Mesothelial cell of epicardium (in vitro differentiated cells): ENCODE results near the gene TRIO. TPM values are rescaled to one million over a fixed set of nuclear protein-coding genes. Genes with fewer than 3 reads are reported as not detected.

Source experiments
- DNase-seq, 2 experiments: peaks; one replicate each; pipeline ENCODE4 v3.0.0; 2021; ENCODE audit warnings: low spot score in 2 of 2; ENCODE audit not compliant: unreplicated experiment in 2 of 2
- H3K27ac Mint-ChIP-seq: 2 replicates; pipeline ENCODE4 v1.8.0; 2021; ENCODE audit warnings: mixed read lengths
- H3K27me3 Mint-ChIP-seq: 2 replicates; pipeline ENCODE4 v1.8.0; 2021; ENCODE audit warnings: low read depth, mixed read lengths
- H3K36me3 Mint-ChIP-seq: 2 replicates; pipeline ENCODE4 v1.8.0; 2021; ENCODE audit warnings: mixed read lengths
- H3K4me1 Mint-ChIP-seq: 2 replicates; pipeline ENCODE4 v1.8.0; 2021; ENCODE audit warnings: mixed read lengths
- H3K4me3 Mint-ChIP-seq: 2 replicates; pipeline ENCODE4 v1.8.0; 2021; ENCODE audit warnings: mild to moderate bottlenecking, moderate library complexity, mixed read lengths
- H3K9me3 Mint-ChIP-seq: 2 replicates; pipeline ENCODE4 v1.8.0; 2021; ENCODE audit warnings: mixed read lengths
- total RNA-seq: library from RNA; stranded (reverse); gene quantifications from 3 replicates; pipeline ENCODE4 v1.2.1, GENCODE V29; 2021
- TF ChIP-seq, protein P1 (sequence below): fragments of 200-600 bp; sonication (generic); IDR thresholded peaks from one replicate; pipeline ENCODE4 v1.5.0; 2021; ENCODE audit warnings: antibody characterized with exemption; ENCODE audit not compliant: unreplicated experiment

The TRIO gene
- total RNA-seq, 1 donor from 2014 or later, result 209 TPM

DNA sequence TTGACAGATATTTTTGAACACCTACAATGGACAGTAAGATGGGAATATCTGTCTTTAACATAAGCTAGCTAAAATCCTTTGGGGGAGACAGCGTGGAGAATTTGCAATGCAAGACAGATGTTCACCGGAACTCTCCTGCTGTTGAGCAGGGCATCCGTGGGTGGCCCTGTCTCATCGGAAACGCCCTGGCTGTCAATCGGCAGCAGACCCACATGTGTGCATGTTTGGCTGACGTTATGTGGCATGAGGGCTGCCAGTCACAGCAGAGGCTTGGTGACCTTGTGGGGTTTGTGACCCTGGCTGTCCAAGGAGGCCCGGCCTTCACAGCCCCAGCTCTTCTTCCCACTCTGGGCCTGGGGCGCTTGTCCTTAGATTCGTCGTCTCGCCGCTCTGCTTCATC is 308.7 kb downstream of the TRIO start:
- H3K4me1 Mint-ChIP-seq, result peaks cover 66% of the 10 kb centered on the region

DNA sequence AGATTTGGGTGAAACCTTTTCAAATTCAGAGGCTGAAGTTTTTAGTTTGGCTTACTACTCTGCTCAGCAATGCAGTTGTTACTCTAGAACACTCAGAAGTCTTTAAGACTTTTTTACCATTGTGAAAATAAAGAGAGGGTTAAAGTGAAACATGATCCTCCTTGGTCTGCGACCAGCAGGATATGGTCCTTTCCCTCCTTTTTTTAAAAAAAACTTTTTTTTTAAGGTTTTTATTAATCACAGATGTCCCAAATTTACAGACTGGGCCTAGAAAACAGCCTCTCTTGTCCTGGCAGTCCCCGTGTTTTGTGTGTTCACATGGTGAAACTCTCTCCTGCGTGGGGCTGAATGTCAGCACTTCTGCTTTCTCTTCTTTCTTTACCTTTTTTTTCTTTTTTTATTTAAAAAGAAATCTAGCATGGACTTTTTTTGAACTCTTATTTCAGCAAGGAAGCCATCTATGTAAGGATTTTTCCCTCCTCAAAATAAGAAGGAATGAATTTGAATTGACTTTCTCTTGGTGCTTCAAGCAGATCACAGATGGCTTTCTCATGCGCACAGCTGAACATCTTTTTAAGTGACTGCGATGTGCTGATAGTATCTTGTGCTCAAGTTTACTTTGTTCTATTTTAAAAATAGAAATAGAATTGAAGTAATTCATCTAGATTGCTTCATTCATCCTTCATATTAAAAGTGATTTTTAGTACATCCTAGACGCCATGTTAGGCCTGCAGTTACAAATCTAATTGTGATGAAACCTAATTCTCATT is 309.7 kb downstream of the TRIO start:
- H3K27me3 Mint-ChIP-seq, result no peaks in the 10 kb centered on the region
- peaks cover 20% of the 10 kb centered on the region for H3K36me3 Mint-ChIP-seq
- DNase-seq, result no peak
- peaks cover 70% of the 10 kb centered on the region for H3K4me1 Mint-ChIP-seq
- no peak overlapping the region for H3K4me3 Mint-ChIP-seq
- no peaks in the 10 kb centered on the region for H3K9me3 Mint-ChIP-seq
- TF ChIP-seq, protein P1, sequence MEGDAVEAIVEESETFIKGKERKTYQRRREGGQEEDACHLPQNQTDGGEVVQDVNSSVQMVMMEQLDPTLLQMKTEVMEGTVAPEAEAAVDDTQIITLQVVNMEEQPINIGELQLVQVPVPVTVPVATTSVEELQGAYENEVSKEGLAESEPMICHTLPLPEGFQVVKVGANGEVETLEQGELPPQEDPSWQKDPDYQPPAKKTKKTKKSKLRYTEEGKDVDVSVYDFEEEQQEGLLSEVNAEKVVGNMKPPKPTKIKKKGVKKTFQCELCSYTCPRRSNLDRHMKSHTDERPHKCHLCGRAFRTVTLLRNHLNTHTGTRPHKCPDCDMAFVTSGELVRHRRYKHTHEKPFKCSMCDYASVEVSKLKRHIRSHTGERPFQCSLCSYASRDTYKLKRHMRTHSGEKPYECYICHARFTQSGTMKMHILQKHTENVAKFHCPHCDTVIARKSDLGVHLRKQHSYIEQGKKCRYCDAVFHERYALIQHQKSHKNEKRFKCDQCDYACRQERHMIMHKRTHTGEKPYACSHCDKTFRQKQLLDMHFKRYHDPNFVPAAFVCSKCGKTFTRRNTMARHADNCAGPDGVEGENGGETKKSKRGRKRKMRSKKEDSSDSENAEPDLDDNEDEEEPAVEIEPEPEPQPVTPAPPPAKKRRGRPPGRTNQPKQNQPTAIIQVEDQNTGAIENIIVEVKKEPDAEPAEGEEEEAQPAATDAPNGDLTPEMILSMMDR, result no peak
- H3K27ac Mint-ChIP-seq, result peak overlapping the region; percentile 94

More for the DNA sequence above, 308.7 kb downstream of the TRIO start:
- no peaks in the 10 kb centered on the region for H3K9me3 Mint-ChIP-seq
- TF ChIP-seq, protein P1, result no peak
- no peak overlapping the region for H3K4me3 Mint-ChIP-seq
- peak overlapping the region; percentile 94 for H3K27ac Mint-ChIP-seq
- no peak for DNase-seq
- no peaks in the 10 kb centered on the region for H3K27me3 Mint-ChIP-seq
- H3K36me3 Mint-ChIP-seq, result peaks cover 20% of the 10 kb centered on the region

DNA sequence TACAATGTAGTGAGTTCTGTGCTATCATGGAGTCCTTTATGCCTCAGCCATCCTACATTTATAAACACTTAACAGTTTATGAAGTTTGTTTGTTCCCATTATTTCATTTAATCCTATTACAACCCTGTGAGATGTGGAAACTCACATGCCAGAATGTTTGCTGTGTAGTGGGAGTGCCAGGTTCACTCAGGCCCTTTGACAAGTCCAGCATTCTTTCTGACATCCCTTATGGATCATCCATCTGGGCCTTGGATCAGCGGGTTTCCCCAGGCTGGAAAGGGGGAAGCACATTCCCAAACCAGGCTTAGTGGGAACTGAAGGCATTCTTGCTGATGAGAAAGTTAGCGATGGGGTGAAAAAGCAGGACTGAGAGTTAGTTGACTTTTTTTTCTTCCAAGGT is 310.3 kb downstream of the TRIO start:
- Mint-ChIP-seq H3K27ac (peak overlapping the region; percentile 94), H3K27me3 (no peaks in the 10 kb centered on the region), H3K4me3 (no peak overlapping the region), H3K4me1 (peaks cover 70% of the 10 kb centered on the region), H3K9me3 (no peaks in the 10 kb centered on the region), H3K36me3 (peaks cover 20% of the 10 kb centered on the region)
- TF ChIP-seq, protein P1, result no peak
- DNase-seq, result no peak

DNA sequence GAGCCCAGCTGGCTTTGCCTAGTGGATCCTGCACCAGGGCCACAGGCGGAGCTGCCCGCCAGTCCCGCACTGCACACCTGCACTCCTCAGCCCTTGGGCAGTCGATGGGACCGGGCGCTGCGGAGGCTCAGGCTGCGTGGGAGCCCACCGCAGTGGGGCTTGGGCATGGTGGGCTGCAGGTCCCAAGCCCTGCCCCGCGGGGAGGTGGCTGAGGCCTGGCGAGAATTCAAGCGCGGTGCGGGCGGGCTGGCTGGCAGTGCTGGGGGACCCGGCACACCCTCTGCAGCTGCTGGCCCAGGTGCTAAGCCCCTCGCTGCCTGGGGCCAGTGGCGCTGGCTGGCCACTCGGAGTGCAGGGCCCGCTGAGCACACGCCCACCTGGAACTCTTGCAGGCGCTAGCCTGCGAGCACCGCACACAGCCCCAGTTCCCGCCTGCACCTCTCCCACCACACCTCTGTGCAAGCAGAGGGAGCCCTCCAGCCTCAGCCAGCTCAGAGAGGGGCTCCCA is 312.7 kb downstream of the TRIO start:
- peaks cover 52% of the 10 kb centered on the region for H3K4me1 Mint-ChIP-seq
- DNase-seq, result no peak
- TF ChIP-seq, protein P1, result no peak
- no peak overlapping the region for H3K27ac Mint-ChIP-seq
- H3K9me3 Mint-ChIP-seq, result no peaks in the 10 kb centered on the region
- H3K4me3 Mint-ChIP-seq, result no peak overlapping the region
- H3K36me3 Mint-ChIP-seq, result peaks cover 29% of the 10 kb centered on the region
- no peaks in the 10 kb centered on the region for H3K27me3 Mint-ChIP-seq

DNA sequence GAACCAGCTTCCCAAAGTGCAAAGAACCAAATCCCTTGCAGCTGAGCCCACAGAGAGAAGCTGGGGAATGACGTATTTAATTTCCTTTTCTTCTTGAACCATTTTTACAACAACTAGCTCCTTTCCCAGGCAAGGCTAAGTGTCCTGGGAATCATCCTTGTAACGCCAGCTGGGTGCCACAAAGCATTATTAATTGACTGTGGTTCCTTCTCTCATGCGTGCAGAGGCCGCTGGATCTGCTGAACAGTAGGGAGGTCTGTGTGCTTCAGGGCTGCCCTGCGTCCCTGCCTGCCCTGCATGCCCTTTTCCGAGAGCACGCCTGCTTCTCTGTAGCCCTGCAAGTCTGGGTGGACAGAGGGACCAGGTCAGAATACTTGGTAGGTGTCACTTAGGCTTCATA is 314.3 kb downstream of the TRIO start:
- Mint-ChIP-seq H3K4me1 (peaks cover 43% of the 10 kb centered on the region), H3K27ac (peak overlapping the region; percentile 51), H3K9me3 (no peaks in the 10 kb centered on the region), H3K27me3 (no peaks in the 10 kb centered on the region), H3K36me3 (peaks cover 31% of the 10 kb centered on the region), H3K4me3 (no peak overlapping the region)
- DNase-seq, result no peak
- TF ChIP-seq, protein P1, result no peak
